OCI-LY1 (cell line): ENCODE measurements around the gene TFDP3.

Experiments
- H2AFZ ChIP-seq: fragments of 200-600 bp; sonication (generic), shearing (Covaris generic); 2 replicates; pipeline ENCODE4 v1.6.0; 2014; ENCODE audit warnings: antibody characterized with exemption, mild to moderate bottlenecking, low read length
- H3F3A ChIP-seq: fragments of 200-600 bp; sonication (generic), shearing (Covaris generic); 2 replicates; pipeline ENCODE4 v1.6.0; 2014; ENCODE audit warnings: mild to moderate bottlenecking, antibody characterized with exemption, low read length, moderate library complexity; ENCODE audit not compliant: insufficient read depth
- H3K27ac ChIP-seq: fragments of 200-600 bp; sonication (generic); 2 replicates; pipeline ENCODE4 v1.5.1; 2014; ENCODE audit warnings: low read length, mixed run types, mild to moderate bottlenecking, low read depth; ENCODE audit not compliant: poor library complexity, severe bottlenecking
- H3K27me3 ChIP-seq: fragments of 200-600 bp; sonication (generic); 2 replicates; pipeline ENCODE4 v1.6.0; 2014; ENCODE audit warnings: antibody characterized with exemption, mild to moderate bottlenecking, low read length, moderate library complexity; ENCODE audit not compliant: insufficient read depth
- H3K36me3 ChIP-seq: fragments of 200-600 bp; sonication (generic); 2 replicates; pipeline ENCODE4 v1.6.1; 2014; ENCODE audit warnings: mild to moderate bottlenecking, antibody characterized with exemption, low read length, moderate library complexity, mixed read lengths; ENCODE audit not compliant: insufficient read depth
- H3K4me1 ChIP-seq: fragments of 200-600 bp; sonication (generic); 2 replicates; pipeline ENCODE4 v1.5.1; 2014; ENCODE audit warnings: mild to moderate bottlenecking, low read length, moderate library complexity; ENCODE audit not compliant: insufficient read depth, severe bottlenecking
- H3K4me2 ChIP-seq: fragments of 200-600 bp; sonication (generic), shearing (Covaris generic); 2 replicates; pipeline ENCODE4 v1.6.1; 2014; ENCODE audit warnings: low read length
- H3K4me3 ChIP-seq: fragments of 200-600 bp; sonication (generic); 2 replicates; pipeline ENCODE4 v1.5.1; 2014; ENCODE audit warnings: low read length, low read depth, mild to moderate bottlenecking, mixed read lengths; ENCODE audit not compliant: poor library complexity, severe bottlenecking
- H3K79me2 ChIP-seq: fragments of 200-600 bp; shearing (Covaris generic); 2 replicates; pipeline ENCODE4 v1.6.1; 2016; ENCODE audit warnings: mixed run types, low read length, mixed read lengths; ENCODE audit not compliant: insufficient read depth
- H3K9ac ChIP-seq: fragments of 200-600 bp; sonication (generic), shearing (Covaris generic); 2 replicates; pipeline ENCODE4 v1.6.1; 2014; ENCODE audit warnings: mild to moderate bottlenecking, low read length, mixed read lengths
- H3K9me2 ChIP-seq: fragments of 200-600 bp; sonication (generic), shearing (Covaris generic); 2 replicates; pipeline ENCODE4 v1.6.1; 2014; ENCODE audit warnings: low read depth, mild to moderate bottlenecking, low read length, mixed read lengths
- H3K9me3 ChIP-seq: fragments of 200-600 bp; shearing (Covaris generic); 2 replicates; pipeline ENCODE4 v1.6.1; 2014; ENCODE audit warnings: low read length, mixed read lengths
- H4K20me1 ChIP-seq: fragments of 200-600 bp; sonication (generic), shearing (Covaris generic); 2 replicates; pipeline ENCODE4 v1.6.0; 2016; ENCODE audit warnings: mild to moderate bottlenecking, low read length; ENCODE audit not compliant: insufficient read depth
- EZH2 ChIP-seq: fragments of 200-600 bp; sonication (generic), shearing (Covaris generic); IDR thresholded peaks from 2 replicates; pipeline ENCODE4 v1.8.0; 2017; ENCODE audit warnings: borderline replicate concordance, mixed run types, mild to moderate bottlenecking, antibody characterized with exemption, low read length, moderate library complexity, mixed read lengths
- TF ChIP-seq, protein P1 (sequence below): fragments of 200-600 bp; sonication (generic), shearing (Covaris generic); IDR thresholded peaks from 2 replicates; pipeline ENCODE4 v1.5.1; 2017; ENCODE audit warnings: mild to moderate bottlenecking, antibody characterized with exemption, low read length, moderate library complexity, mixed read lengths

TFDP3 gene, protein sequence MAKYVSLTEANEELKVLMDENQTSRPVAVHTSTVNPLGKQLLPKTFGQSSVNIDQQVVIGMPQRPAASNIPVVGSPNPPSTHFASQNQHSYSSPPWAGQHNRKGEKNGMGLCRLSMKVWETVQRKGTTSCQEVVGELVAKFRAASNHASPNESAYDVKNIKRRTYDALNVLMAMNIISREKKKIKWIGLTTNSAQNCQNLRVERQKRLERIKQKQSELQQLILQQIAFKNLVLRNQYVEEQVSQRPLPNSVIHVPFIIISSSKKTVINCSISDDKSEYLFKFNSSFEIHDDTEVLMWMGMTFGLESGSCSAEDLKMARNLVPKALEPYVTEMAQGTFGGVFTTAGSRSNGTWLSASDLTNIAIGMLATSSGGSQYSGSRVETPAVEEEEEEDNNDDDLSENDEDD

DNA sequence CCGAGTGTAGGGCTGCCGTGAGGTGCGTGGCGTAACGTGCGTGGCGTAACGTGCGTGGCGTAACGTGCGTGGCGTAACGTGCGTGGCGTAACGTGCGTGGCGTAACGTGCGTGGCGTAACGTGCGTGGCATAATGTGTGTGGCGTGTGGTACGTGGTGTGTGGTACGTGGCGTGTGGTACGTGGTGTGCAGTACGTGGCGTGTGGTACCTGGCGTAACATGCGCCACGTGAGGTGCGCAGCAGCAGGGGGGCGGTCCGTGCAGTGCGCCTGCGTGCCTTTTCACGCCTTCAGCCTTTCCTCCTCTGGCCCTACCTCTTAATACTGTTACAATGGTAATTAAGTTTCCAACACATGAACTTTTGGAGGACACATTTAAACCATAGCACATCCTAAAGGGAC is at the start of gene TFDP3:
Gene TFDP3, minus strand, starts transcription at position 26 of the 400 bp plus-strand sequence. CDS start 95 bp downstream, outside the sequence.
- no peak within 1 kb of the TSS for H2AFZ ChIP-seq
- no peaks in the 10 kb centered on the region for H4K20me1 ChIP-seq
- no peak within 1 kb of the TSS for H3K27ac ChIP-seq
- no peaks in the 10 kb centered on the region for H3K36me3 ChIP-seq
- H3F3A ChIP-seq: no peaks in the 10 kb centered on the region
- no peaks in the 10 kb centered on the region for H3K4me1 ChIP-seq
- no peaks in the 10 kb centered on the region for H3K79me2 ChIP-seq
- H3K4me3 ChIP-seq: no peak within 1 kb of the TSS
- H3K9me3 ChIP-seq: no peaks in the 10 kb centered on the region
- H3K9me2 ChIP-seq: no peaks in the 10 kb centered on the region
- TF ChIP-seq EZH2: no peak
- TF ChIP-seq, protein P1, sequence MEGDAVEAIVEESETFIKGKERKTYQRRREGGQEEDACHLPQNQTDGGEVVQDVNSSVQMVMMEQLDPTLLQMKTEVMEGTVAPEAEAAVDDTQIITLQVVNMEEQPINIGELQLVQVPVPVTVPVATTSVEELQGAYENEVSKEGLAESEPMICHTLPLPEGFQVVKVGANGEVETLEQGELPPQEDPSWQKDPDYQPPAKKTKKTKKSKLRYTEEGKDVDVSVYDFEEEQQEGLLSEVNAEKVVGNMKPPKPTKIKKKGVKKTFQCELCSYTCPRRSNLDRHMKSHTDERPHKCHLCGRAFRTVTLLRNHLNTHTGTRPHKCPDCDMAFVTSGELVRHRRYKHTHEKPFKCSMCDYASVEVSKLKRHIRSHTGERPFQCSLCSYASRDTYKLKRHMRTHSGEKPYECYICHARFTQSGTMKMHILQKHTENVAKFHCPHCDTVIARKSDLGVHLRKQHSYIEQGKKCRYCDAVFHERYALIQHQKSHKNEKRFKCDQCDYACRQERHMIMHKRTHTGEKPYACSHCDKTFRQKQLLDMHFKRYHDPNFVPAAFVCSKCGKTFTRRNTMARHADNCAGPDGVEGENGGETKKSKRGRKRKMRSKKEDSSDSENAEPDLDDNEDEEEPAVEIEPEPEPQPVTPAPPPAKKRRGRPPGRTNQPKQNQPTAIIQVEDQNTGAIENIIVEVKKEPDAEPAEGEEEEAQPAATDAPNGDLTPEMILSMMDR: no peak
- H3K4me2 ChIP-seq: no peak within 1 kb of the TSS
- H3K27me3 ChIP-seq: no peaks in the 10 kb centered on the region
- H3K9ac ChIP-seq: no peak within 1 kb of the TSS

DNA sequence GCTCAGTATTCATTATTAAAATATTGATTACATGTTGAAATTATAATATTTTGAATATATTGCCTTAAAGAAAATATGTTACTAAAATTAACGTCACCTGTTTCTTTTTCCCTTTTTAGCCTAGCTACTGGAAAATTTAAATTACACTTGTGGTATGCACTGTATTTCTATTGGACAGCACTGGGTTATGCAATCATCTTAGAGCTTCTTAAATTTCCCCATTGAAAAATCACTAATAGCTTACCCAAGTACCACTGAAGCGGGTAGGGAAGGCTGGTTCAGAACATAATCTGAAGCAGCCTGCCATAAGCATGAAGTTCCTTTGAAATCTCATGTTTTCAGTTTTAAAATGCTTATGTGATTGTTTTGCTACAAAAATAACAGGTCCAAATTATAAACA is 49.5 kb upstream of the TFDP3 start:
- Histone ChIP-seq H3K79me2 (no peaks in the 10 kb centered on the region), H3K27me3 (no peaks in the 10 kb centered on the region), H3K27ac (no peak overlapping the region), H3K36me3 (no peaks in the 10 kb centered on the region), H3K9me3 (no peaks in the 10 kb centered on the region), H2AFZ (no peak overlapping the region), H3K4me2 (no peak overlapping the region), H3K9ac (no peak overlapping the region), H4K20me1 (no peaks in the 10 kb centered on the region), H3K4me3 (no peak overlapping the region), H3F3A (no peaks in the 10 kb centered on the region), H3K9me2 (no peaks in the 10 kb centered on the region), H3K4me1 (no peaks in the 10 kb centered on the region)
- no peak for TF ChIP-seq EZH2
- TF ChIP-seq, protein P1: no peak

DNA sequence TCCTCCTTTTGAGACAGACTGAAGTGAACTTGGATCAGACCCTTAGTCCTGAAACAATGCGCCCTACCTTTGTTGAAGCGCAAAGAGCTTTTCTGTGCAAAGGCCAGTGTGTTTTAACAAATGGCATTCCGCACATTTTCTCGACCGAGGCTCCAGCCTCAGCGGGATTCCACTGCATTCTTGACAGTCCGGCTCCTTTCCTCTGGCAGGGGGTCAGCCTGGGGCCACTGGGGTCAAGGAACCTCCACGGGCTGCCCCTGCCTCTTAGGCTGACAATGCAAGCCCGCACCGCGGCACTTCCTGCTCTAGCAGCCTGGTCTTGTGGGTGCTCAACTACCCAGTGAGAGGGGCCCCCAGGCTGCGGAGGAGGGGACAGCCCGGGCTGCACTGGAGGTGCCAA is 47.2 kb upstream of the TFDP3 start:
- H2AFZ ChIP-seq: no peak overlapping the region
- no peak overlapping the region for H3K4me3 ChIP-seq
- no peak overlapping the region for H3K27ac ChIP-seq
- no peaks in the 10 kb centered on the region for H3K27me3 ChIP-seq
- H3K9ac ChIP-seq: no peak overlapping the region
- H3K9me2 ChIP-seq: no peaks in the 10 kb centered on the region
- H3K4me2 ChIP-seq: no peak overlapping the region
- H4K20me1 ChIP-seq: no peaks in the 10 kb centered on the region
- no peaks in the 10 kb centered on the region for H3K79me2 ChIP-seq
- H3F3A ChIP-seq: no peaks in the 10 kb centered on the region
- H3K9me3 ChIP-seq: no peaks in the 10 kb centered on the region
- no peaks in the 10 kb centered on the region for H3K4me1 ChIP-seq
- no peaks in the 10 kb centered on the region for H3K36me3 ChIP-seq
- TF ChIP-seq, protein P1: no peak
- no peak for TF ChIP-seq EZH2
